Fibroblast of skin of left biceps (primary cell): Measurements from ENCODE around the gene PEX14.
A peak's percentile ranks its signal among the peaks of the same experiment; 100 is the strongest.

Experiments
- DNase-seq, 2 experiments: peaks; one replicate each; pipeline ENCODE4 v3.0.0-alpha.2; 2013; ENCODE audit warnings: low read depth in 2 of 2

Gene PEX14

GRCh38 chr1:10516925-10517676 is 42.4 kb downstream of the PEX14 start:
- no peak for DNase-seq

- no peak for DNase-seq
Observed at GRCh38 chr1:10517677-10517982, 42.9 kb downstream of the PEX14 start.

- DNase-seq = no peak
Observed at GRCh38 chr1:10519016-10519417, 44.3 kb downstream of the PEX14 start.

GRCh38 chr1:10520497-10520896 is 45.7 kb downstream of the PEX14 start:
- no peak for DNase-seq

GRCh38 chr1:10520952-10521351 is 46.2 kb downstream of the PEX14 start:
- DNase-seq = no peak

- DNase-seq = no peak
Observed at GRCh38 chr1:10521537-10522157, 46.9 kb downstream of the PEX14 start.

GRCh38 chr1:10522322-10522860 is 47.6 kb downstream of the PEX14 start:
- DNase-seq = no peak

- no peak for DNase-seq
Observed at GRCh38 chr1:10525208-10525607, 50.5 kb downstream of the PEX14 start.

- DNase-seq = peak in 1 of 2 experiments; percentile 59
Observed at GRCh38 chr1:10528066-10529014, 53.6 kb downstream of the PEX14 start.

- DNase-seq = no peak
Observed at GRCh38 chr1:10529091-10529490, 54.3 kb downstream of the PEX14 start.

GRCh38 chr1:10529765-10530164 is 55.0 kb downstream of the PEX14 start:
- DNase-seq = no peak

GRCh38 chr1:10530281-10530740 is 55.6 kb downstream of the PEX14 start:
- DNase-seq = no peak

GRCh38 chr1:10530756-10531495 is 56.2 kb downstream of the PEX14 start:
- no peak for DNase-seq

- no peak for DNase-seq
Observed at GRCh38 chr1:10532362-10532761, 57.6 kb downstream of the PEX14 start.

- no peak for DNase-seq
Observed at GRCh38 chr1:10534519-10534918, 59.8 kb downstream of the PEX14 start.

GRCh38 chr1:10536133-10536770 is 61.5 kb downstream of the PEX14 start:
- DNase-seq = no peak

- no peak for DNase-seq
Observed at GRCh38 chr1:10537082-10537766, 62.5 kb downstream of the PEX14 start.

GRCh38 chr1:10538646-10539355 is 64.1 kb downstream of the PEX14 start:
- no peak for DNase-seq

GRCh38 chr1:10539411-10540043 is 64.8 kb downstream of the PEX14 start:
- peak in 1 of 2 experiments; percentile 9 for DNase-seq
